GM12878 (cell line): Measurements from ENCODE around the gene MAK. TPM values are rescaled to one million over a fixed set of nuclear protein-coding genes. Genes with fewer than 3 reads are reported as not detected.

Experiments used
- ATAC-seq: fragments of 200-7000 bp; cut with Tn5 transposase; 3 replicates; pipeline ENCODE4 v1.9.1; 2020; ENCODE audit warnings: mild to moderate bottlenecking, moderate library complexity
- BruUV-seq: library from RNA; stranded (reverse); fragments of 400-500 nt; replicated peaks from 2 replicates; lab custom pipeline; 2021; lab: Mats Ljungman, UMichigan
- CTCF ChIA-PET: fragments of 300-600 bp; sonication (Branson Sonifier 250); formaldehyde crosslinking; extraction: SDS; loops from one replicate; lab custom pipeline; 2021; ENCODE audit warnings: inconsistent platforms; lab: Yijun Ruan, JAX
- POLR2A ChIA-PET: fragments of 350-600 bp; formaldehyde crosslinking; extraction: SDS; loops from one replicate; lab custom pipeline; 2021; ENCODE audit warnings: inconsistent platforms; lab: Charles Lee
- RAD21 ChIA-PET: fragments of 300-600 bp; sonication (Branson Sonifier 250); formaldehyde crosslinking; loops from one replicate; lab custom pipeline; 2023; ENCODE audit warnings: antibody characterized with exemption; ENCODE audit not compliant: unreplicated experiment; lab: Charles Lee
- SMC1A ChIA-PET: fragments of 300-600 bp; sonication (Branson Sonifier 250); formaldehyde crosslinking; loops from one replicate; lab custom pipeline; 2023; ENCODE audit not compliant: unreplicated experiment, uncharacterized antibody; lab: Charles Lee
- DNase-seq: peaks from one replicate; pipeline ENCODE4 v3.0.0-alpha.2; 2011; ENCODE audit warnings: low read depth, low spot score
- FAIRE-seq: peaks from 3 replicates; lab custom pipeline; 2011; peaks lifted over from hg19 to GRCh38; lab: Jason Lieb, UNC
- H2AFZ ChIP-seq: 2 replicates; pipeline ENCODE4 v1.6.0; 2011; ENCODE audit warnings: low read depth, low read length, control low read depth; ENCODE audit not compliant: control insufficient read depth
- H3K27ac ChIP-seq: 2 replicates; pipeline ENCODE4 v1.5.1; 2011; ENCODE audit warnings: control low read depth; ENCODE audit not compliant: control insufficient read depth, insufficient read depth
- H3K27me3 ChIP-seq, 2 experiments: replicated peaks in 1 of 2; 2 replicates each; pipeline versions ENCODE4 v1.6.0 to v1.6.1; 2011; ENCODE audit warnings: low read length in 1 of 2; ENCODE audit not compliant: control insufficient read depth in 2 of 2, insufficient read depth in 2 of 2
- H3K36me3 ChIP-seq, 2 experiments: 2 replicates each; pipeline ENCODE4 v1.5.1; 2011; ENCODE audit warnings: low read length in 1 of 2; ENCODE audit not compliant: control insufficient read depth in 2 of 2, insufficient read depth in 2 of 2
- H3K4me1 ChIP-seq: 2 replicates; pipeline ENCODE4 v1.6.1; 2011; ENCODE audit warnings: mild to moderate bottlenecking, low read length, moderate library complexity, mixed read lengths; ENCODE audit not compliant: control insufficient read depth, insufficient read depth
- H3K4me2 ChIP-seq: 2 replicates; pipeline ENCODE4 v1.6.0; 2011; ENCODE audit warnings: control low read depth; ENCODE audit not compliant: control insufficient read depth, insufficient read depth
- H3K4me3 ChIP-seq: fragments of 200-600 bp; sonication (generic); 2 replicates; pipeline ENCODE4 v1.5.1; 2016
- H3K79me2 ChIP-seq: 2 replicates; pipeline ENCODE4 v1.6.0; 2011; ENCODE audit warnings: low read length; ENCODE audit not compliant: control insufficient read depth, insufficient read depth
- H3K9ac ChIP-seq: 2 replicates; pipeline ENCODE4 v1.8.0; 2011; ENCODE audit warnings: low read length, control low read depth, mixed read lengths; ENCODE audit not compliant: control insufficient read depth, insufficient read depth
- H3K9me3 ChIP-seq: replicated peaks from 3 replicates; pipeline ENCODE4 v1.5.1; 2011; ENCODE audit warnings: mild to moderate bottlenecking, low read length; ENCODE audit not compliant: control insufficient read depth, insufficient read depth
- H4K20me1 ChIP-seq: 2 replicates; pipeline ENCODE4 v1.6.0; 2011; ENCODE audit not compliant: control insufficient read depth, insufficient read depth
- DPF2 ChIP-seq: fragments of 450-650 bp; IDR thresholded peaks from 2 replicates; pipeline ENCODE4 v1.6.1; 2017; ENCODE audit warnings: mild to moderate bottlenecking
- HDAC6 ChIP-seq: fragments of 200-600 bp; sonication (generic); IDR thresholded peaks from one replicate; pipeline ENCODE4 v1.8.0; 2017; ENCODE audit warnings: antibody characterized with exemption; ENCODE audit not compliant: unreplicated experiment
- IRF4 ChIP-seq: IDR thresholded peaks from 2 replicates; pipeline ENCODE4 v1.6.1; 2011; ENCODE audit warnings: low read depth, low read length
- POLR2A ChIP-seq: IDR thresholded peaks from 2 replicates; pipeline ENCODE4 v1.6.1; 2011; ENCODE audit warnings: low read depth, mild to moderate bottlenecking, low read length
- POLR2AphosphoS2 ChIP-seq: IDR thresholded peaks from 2 replicates; pipeline ENCODE4 v1.6.1; 2011; ENCODE audit warnings: low read depth, mild to moderate bottlenecking, low read length, improper control_type of control experiment, moderate library complexity
- POLR2AphosphoS5 ChIP-seq: IDR thresholded peaks from 2 replicates; pipeline ENCODE4 v1.6.1; 2011; ENCODE audit warnings: mild to moderate bottlenecking, low read length, inconsistent platforms
- RB1 ChIP-seq: fragments of 450-650 bp; formaldehyde crosslinking; IDR thresholded peaks from 2 replicates; pipeline ENCODE4 v1.6.1; 2017; ENCODE audit warnings: mild to moderate bottlenecking, borderline replicate concordance
- SMAD1 ChIP-seq: fragments of 450-650 bp; IDR thresholded peaks from 2 replicates; pipeline ENCODE4 v1.6.1; 2018; ENCODE audit warnings: mild to moderate bottlenecking, low read depth; ENCODE audit not compliant: partially characterized antibody
- TCF12 ChIP-seq: IDR thresholded peaks from 2 replicates; pipeline ENCODE4 v1.6.1; 2011; ENCODE audit warnings: low read depth, mild to moderate bottlenecking, low read length
- YY1 ChIP-seq: IDR thresholded peaks from 2 replicates; pipeline ENCODE4 v1.6.1; 2011; ENCODE audit warnings: low read depth, mild to moderate bottlenecking, low read length
- WGBS: methylation state at CpG from one replicate; pipeline ENCODE4 v1.1.6; 2016; ENCODE audit warnings: low lambda C conversion rate; ENCODE audit not compliant: insufficient replicate concordance, insufficient coverage; ENCODE audit errors: missing lambda C conversion rate; 5-methylcytosine and 5-hydroxymethylcytosine counted together
- in situ Hi-C: fragments of 300-500 bp; cut with MboI; formaldehyde crosslinking; loops from 9 replicates; pipeline ENCODE4 v1.14.3; 2018; ENCODE audit warnings: mixed read lengths
- intact Hi-C: fragments of 100-400 bp; cut with micrococcal nuclease; formaldehyde crosslinking; loops from one replicate; pipeline ENCODE4 v1.14.2; 2022; ENCODE audit not compliant: unreplicated experiment
- polyA plus RNA-seq, 11 experiments: library from polyadenylated mRNA; depleted of rRNA in 4 of 11; unstranded in 6 of 11; stranded (reverse) in 5 of 11; fragments of >200 nt; fragmentation: Nextera tagmentation in 4 of 11; fragmentation: Illumina TruSeq in 1 of 11; extraction: Ambion mirVana in 4 of 11; extraction: Trizol in 1 of 11; gene quantifications; 1 replicate in 1 of 11; 2 replicates in 10 of 11; pipeline versions ENCODE4 v1.2.1 to v1.2.3, GENCODE V29; 2011 to 2016; ENCODE audit warnings: inconsistent platforms in 2 of 11, missing spikeins in 2 of 11, low read depth in 1 of 11
- total RNA-seq, 4 experiments: library from RNA; depleted of rRNA in 3 of 4; stranded (reverse); fragments of >200 nt in 3 of 4; fragmentation: Illumina TruSeq in 1 of 4; extraction: Trizol in 1 of 4; gene quantifications; 2 replicates each; pipeline versions ENCODE4 v1.2.1 to v1.2.3, GENCODE V29; 2013 to 2021
- TF ChIP-seq, protein P1 (sequence below): fragments of 450-650 bp; IDR thresholded peaks from 2 replicates; pipeline ENCODE4 v1.6.1; 2014; ENCODE audit warnings: mild to moderate bottlenecking
- TF ChIP-seq, protein P2 (sequence below): IDR thresholded peaks from 2 replicates; pipeline ENCODE4 v1.6.1; 2011; ENCODE audit warnings: mild to moderate bottlenecking, low read depth, low read length, moderate library complexity; ENCODE audit not compliant: insufficient replicate concordance
- TF ChIP-seq, protein P3 (sequence below): IDR thresholded peaks from 2 replicates; pipeline ENCODE4 v1.6.1; 2011; ENCODE audit warnings: borderline replicate concordance, low read depth, mild to moderate bottlenecking, moderate library complexity, mixed read lengths, low read length; ENCODE audit not compliant: insufficient read depth; ENCODE audit errors: extremely low read length
- TF ChIP-seq, protein P4 (sequence below): IDR thresholded peaks from 2 replicates; pipeline ENCODE4 v1.6.1; 2012; ENCODE audit warnings: low read depth, low read length, improper control_type of control experiment
- TF ChIP-seq, protein P5 (sequence below): fragments of 450-650 bp; IDR thresholded peaks from 2 replicates; pipeline ENCODE4 v1.6.1; 2018; ENCODE audit warnings: borderline replicate concordance, mild to moderate bottlenecking; ENCODE audit not compliant: partially characterized antibody

Gene MAK
- total and polyA plus RNA-seq, 10 of the 15 experiments (the other 5 are each of a cell fraction or from before 2014, with no cell fraction given) = 0.01 to 0.90 (median 0.13) TPM; not detected in 1

DNA sequence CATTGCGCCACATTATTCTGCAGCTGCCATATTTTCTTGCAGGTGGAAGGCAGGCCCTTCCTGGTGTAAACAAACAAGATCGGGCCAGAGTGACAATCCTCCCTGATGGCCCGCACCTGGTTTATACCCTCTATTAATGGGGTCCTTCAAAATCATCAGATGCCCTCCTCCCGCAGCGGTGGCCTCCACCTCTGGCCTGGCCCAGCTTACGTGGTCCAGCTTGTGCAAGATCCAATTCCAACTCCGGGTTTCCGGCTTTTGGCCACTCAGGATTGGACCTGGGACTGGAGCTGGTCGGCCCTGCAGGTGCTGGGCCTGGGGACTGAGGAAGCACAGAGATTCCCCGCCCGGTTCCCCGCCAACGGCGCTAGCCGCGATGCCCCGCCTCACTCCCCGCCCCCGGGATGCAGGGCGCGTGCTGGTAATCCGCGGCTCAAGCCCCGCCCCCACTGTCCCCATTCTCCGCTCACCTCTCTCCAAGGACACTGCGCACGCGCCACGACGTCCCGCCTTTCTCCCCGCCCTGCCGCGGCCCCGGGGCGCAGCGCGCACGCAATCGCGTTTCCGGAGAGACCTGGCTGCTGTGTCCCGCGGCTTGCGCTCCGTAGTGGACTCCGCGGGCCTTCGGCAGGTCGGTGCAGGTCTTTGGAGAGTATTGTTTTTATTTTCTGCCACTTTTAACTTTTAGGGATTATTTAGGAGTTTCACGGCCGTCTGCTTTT is 90.9 kb downstream of the MAK start, which contains the start of gene TMEM14B:
TSS of gene TMEM14B (plus strand) at position 555 of the 722 bp plus-strand sequence. CDS start 1,441 bp downstream, outside the sequence.
- intact Hi-C loops (loop anchor here (1.0 to 5.0 kb wide), 3 partner anchors 24 to 235 kb away; partner anchors contain the start of genes C6orf52, PAK1IP1 and TMEM14C), in situ Hi-C loops (no loop called here)
- 3% methylated on average over 52 of the region's 52 CpGs for WGBS
- ChIA-PET CTCF (interaction anchor here (0.7 to 2.2 kb wide), 8 partner anchors 9 to 52 kb away, joined by 3 to 11 read pairs (median 5); partner anchors contain the start of genes C6orf52, PAK1IP1 and TMEM14C), POLR2A (interaction anchor here (0.6 to 3.3 kb wide), 6 partner anchors 12 to 248 kb away, joined by 3 to 32 read pairs (median 6); partner anchors contain the start of genes C6orf52, PAK1IP1 and TMEM14C), RAD21 (interaction anchor here (1.3 to 2.5 kb wide), 7 partner anchors 23 to 269 kb away, joined by 4 to 12 read pairs (median 7); partner anchors contain the start of genes C6orf52, PAK1IP1 and TMEM14C), SMC1A (interaction anchor here (0.6 to 4.7 kb wide), 7 partner anchors 10 to 236 kb away, joined by 3 to 46 read pairs (median 5); partner anchors contain the start of gene TMEM14C)
- H3K4me2 ChIP-seq = peak within 1 kb of the TSS; percentile 75
- H3K27me3 ChIP-seq = no peaks in the 10 kb centered on the region
- FAIRE-seq (peak; percentile 83), ATAC-seq (peak; percentile 98), DNase-seq (peak; percentile 90)
- no TSS peak for BruUV-seq
- peak within 1 kb of the TSS; percentile 69 for H3K27ac ChIP-seq
- peak within 1 kb of the TSS; percentile 87 for H3K4me3 ChIP-seq
- no peaks in the 10 kb centered on the region for H3K9me3 ChIP-seq
- peaks cover 1 to 5% of the 10 kb centered on the region in 2 experiments; a peak in 2 of 4 replicates for H3K36me3 ChIP-seq
- peak within 1 kb of the TSS; percentile 83 for H2AFZ ChIP-seq
- H4K20me1 ChIP-seq = no peaks in the 10 kb centered on the region
- H3K79me2 ChIP-seq = peaks cover 29% of the 10 kb centered on the region
- H3K4me1 ChIP-seq = peaks cover 5% of the 10 kb centered on the region; the same call in 1 of the 2 replicates
- H3K9ac ChIP-seq = peak within 1 kb of the TSS; percentile 89
- TF ChIP-seq POLR2AphosphoS5 = peak; percentile 92
- TF ChIP-seq POLR2AphosphoS2 = peak; percentile 88; the same call in 1 of the 2 replicates
- 0 out of 2 replicates have a peak, but pooled peaks have one; percentile 38 for TF ChIP-seq DPF2
- no peak for TF ChIP-seq HDAC6
- TF ChIP-seq, protein P1, sequence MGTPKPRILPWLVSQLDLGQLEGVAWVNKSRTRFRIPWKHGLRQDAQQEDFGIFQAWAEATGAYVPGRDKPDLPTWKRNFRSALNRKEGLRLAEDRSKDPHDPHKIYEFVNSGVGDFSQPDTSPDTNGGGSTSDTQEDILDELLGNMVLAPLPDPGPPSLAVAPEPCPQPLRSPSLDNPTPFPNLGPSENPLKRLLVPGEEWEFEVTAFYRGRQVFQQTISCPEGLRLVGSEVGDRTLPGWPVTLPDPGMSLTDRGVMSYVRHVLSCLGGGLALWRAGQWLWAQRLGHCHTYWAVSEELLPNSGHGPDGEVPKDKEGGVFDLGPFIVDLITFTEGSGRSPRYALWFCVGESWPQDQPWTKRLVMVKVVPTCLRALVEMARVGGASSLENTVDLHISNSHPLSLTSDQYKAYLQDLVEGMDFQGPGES = 0 out of 2 replicates have a peak, but pooled peaks have one; percentile 14
- TF ChIP-seq, protein P2, sequence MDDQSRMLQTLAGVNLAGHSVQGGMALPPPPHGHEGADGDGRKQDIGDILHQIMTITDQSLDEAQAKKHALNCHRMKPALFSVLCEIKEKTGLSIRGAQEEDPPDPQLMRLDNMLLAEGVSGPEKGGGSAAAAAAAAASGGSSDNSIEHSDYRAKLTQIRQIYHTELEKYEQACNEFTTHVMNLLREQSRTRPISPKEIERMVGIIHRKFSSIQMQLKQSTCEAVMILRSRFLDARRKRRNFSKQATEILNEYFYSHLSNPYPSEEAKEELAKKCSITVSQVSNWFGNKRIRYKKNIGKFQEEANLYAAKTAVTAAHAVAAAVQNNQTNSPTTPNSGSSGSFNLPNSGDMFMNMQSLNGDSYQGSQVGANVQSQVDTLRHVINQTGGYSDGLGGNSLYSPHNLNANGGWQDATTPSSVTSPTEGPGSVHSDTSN = no peak
- TF ChIP-seq YY1 = peak; percentile 64
- 0 out of 2 replicates have a peak, but pooled peaks have one; percentile 48 for TF ChIP-seq IRF4
- TF ChIP-seq, protein P3, sequence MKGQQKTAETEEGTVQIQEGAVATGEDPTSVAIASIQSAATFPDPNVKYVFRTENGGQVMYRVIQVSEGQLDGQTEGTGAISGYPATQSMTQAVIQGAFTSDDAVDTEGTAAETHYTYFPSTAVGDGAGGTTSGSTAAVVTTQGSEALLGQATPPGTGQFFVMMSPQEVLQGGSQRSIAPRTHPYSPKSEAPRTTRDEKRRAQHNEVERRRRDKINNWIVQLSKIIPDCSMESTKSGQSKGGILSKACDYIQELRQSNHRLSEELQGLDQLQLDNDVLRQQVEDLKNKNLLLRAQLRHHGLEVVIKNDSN = peak; percentile 26
- TF ChIP-seq TCF12 = peak; percentile 78
- TF ChIP-seq POLR2A = peak; percentile 94
- TF ChIP-seq, protein P4, sequence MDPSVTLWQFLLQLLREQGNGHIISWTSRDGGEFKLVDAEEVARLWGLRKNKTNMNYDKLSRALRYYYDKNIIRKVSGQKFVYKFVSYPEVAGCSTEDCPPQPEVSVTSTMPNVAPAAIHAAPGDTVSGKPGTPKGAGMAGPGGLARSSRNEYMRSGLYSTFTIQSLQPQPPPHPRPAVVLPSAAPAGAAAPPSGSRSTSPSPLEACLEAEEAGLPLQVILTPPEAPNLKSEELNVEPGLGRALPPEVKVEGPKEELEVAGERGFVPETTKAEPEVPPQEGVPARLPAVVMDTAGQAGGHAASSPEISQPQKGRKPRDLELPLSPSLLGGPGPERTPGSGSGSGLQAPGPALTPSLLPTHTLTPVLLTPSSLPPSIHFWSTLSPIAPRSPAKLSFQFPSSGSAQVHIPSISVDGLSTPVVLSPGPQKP = no peak
- TF ChIP-seq, protein P5, sequence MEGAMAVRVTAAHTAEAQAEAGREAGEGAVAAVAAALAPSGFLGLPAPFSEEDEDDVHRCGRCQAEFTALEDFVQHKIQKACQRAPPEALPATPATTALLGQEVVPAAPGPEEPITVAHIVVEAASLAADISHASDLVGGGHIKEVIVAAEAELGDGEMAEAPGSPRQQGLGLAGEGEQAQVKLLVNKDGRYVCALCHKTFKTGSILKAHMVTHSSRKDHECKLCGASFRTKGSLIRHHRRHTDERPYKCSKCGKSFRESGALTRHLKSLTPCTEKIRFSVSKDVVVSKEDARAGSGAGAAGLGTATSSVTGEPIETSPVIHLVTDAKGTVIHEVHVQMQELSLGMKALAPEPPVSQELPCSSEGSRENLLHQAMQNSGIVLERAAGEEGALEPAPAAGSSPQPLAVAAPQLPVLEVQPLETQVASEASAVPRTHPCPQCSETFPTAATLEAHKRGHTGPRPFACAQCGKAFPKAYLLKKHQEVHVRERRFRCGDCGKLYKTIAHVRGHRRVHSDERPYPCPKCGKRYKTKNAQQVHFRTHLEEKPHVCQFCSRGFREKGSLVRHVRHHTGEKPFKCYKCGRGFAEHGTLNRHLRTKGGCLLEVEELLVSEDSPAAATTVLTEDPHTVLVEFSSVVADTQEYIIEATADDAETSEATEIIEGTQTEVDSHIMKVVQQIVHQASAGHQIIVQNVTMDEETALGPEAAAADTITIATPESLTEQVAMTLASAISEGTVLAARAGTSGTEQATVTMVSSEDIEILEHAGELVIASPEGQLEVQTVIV = peak; percentile 46
- peak; percentile 73 for TF ChIP-seq SMAD1
- TF ChIP-seq RB1 = peak; percentile 79; the same call in 1 of the 2 replicates
